Body of pancreas (tissue), 4 donors: ENCODE results near the gene STX2. TPM values are rescaled to one million over a fixed set of nuclear protein-coding genes. Genes with fewer than 3 reads are reported as not detected.
A peak's percentile ranks its signal among the peaks of the same experiment; 100 is the strongest.

Experiments
- ATAC-seq: fragments of 150-250 bp; one replicate; pipeline ENCODE4 v1.9.1; 2016
- DNase-seq, 4 donors: peaks; one replicate each; pipeline ENCODE4 v3.0.0-alpha.2; 2019
- H3K27ac ChIP-seq, 4 donors: fragments of 200-600 bp; sonication (generic); 1 replicate in 3 of 4; 2 replicates in 1 of 4; pipeline versions ENCODE4 v1.5.1 to v1.6.1; 2016 to 2019; ENCODE audit warnings: mild to moderate bottlenecking in 1 of 4, mixed read lengths in 1 of 4, moderate library complexity in 1 of 4
- H3K27me3 ChIP-seq, 2 donors: fragments of 200-600 bp; sonication (generic); one replicate each; pipeline ENCODE4 v1.6.0; 2016; ENCODE audit warnings: mild to moderate bottlenecking in 1 of 2
- H3K36me3 ChIP-seq, 2 donors: fragments of 200-600 bp; sonication (generic); replicated peaks in 1 of 2; 2 replicates each; pipeline ENCODE4 v1.5.1; 2016; ENCODE audit warnings: low read depth in 2 of 2; ENCODE audit not compliant: insufficient read depth in 1 of 2
- H3K4me1 ChIP-seq: fragments of 200-600 bp; sonication (generic); one replicate; pipeline ENCODE4 v1.6.0; 2016
- H3K4me3 ChIP-seq, 2 donors: fragments of 200-600 bp; sonication (generic); 1 replicate in 1 of 2; 2 replicates in 1 of 2; pipeline ENCODE4 v1.5.1; 2016 to 2019
- H3K9me3 ChIP-seq, 3 donors: fragments of 200-600 bp; sonication (generic); 1 replicate in 2 of 3; 2 replicates in 1 of 3; pipeline ENCODE4 v1.5.1; 2016
- CTCF ChIP-seq, 7 experiments: fragments of 450-650 bp in 4 of 7; fragments of 200-600 bp in 3 of 7; sonication (generic) in 3 of 7; IDR thresholded peaks; one replicate each; pipeline ENCODE4 v1.5.1; 2016 to 2019; ENCODE audit warnings: antibody characterized with exemption in 7 of 7
- POLR2A ChIP-seq, 3 donors: fragments of 450-650 bp; IDR thresholded peaks; one replicate each; pipeline ENCODE4 v1.6.1; 2016; ENCODE audit warnings: antibody characterized with exemption in 3 of 3, mild to moderate bottlenecking in 2 of 3
- WGBS, 2 donors: methylation state at CpG; one replicate each; pipeline ENCODE4 v1.1.5; 2017; 5-methylcytosine and 5-hydroxymethylcytosine counted together
- intact Hi-C: fragments of 100-400 bp; cut with DNase I; formaldehyde crosslinking; loops from one replicate; pipeline ENCODE4 v1.15.1; 2023
- total RNA-seq, 2 donors: library from RNA; depleted of rRNA; stranded (reverse); fragments of >200 nt; gene quantifications; one replicate each; pipeline ENCODE4 v1.1.0, GENCODE V29; 2016

The STX2 gene
- total RNA-seq, 2 donors from 2014 or later: 17.1 to 18.8 TPM

DNA sequence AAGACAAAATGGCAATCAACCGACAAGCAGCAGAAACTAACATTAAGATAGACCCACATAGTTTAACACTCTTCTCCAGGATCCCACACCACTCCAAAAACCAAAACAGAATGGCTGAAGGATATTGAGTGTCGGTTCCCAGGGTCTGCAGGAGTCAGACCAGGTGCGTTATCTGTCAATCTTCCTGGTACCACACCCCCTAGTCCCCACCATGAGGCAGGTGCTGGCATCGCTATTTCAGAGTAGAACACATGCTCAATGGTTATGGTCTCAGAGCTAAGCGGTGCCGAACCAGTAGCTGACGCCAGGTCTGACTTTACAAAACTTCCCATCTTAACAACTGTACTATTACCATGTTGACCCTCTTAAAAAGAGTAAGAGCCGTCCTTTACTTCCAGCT lies 10.2 kb downstream of the STX2 start:
- TF ChIP-seq CTCF (IDR thresholded peaks at IDR 0.05) (no peak), POLR2A (IDR thresholded peaks at IDR 0.05) (no peak)
- Histone ChIP-seq H3K4me1 (peaks cover 12% of the 10 kb centered on the region), H3K4me3 (no peak overlapping the region), H3K36me3 (no peaks in the 10 kb centered on the region), H3K27me3 (no peaks in the 10 kb centered on the region), H3K27ac (peak overlapping the region in 1 of 4 donors; percentile 13), H3K9me3 (no peaks in the 10 kb centered on the region)
- no peak for ATAC-seq
- 91% methylated on average over 8 of the region's 8 CpGs for WGBS, 2 donors
- no peak for DNase-seq
- intact Hi-C loops: loop anchor here (10.0 kb wide), 1 partner anchor 46 kb away; the partner anchor contains the start of gene RAN

DNA sequence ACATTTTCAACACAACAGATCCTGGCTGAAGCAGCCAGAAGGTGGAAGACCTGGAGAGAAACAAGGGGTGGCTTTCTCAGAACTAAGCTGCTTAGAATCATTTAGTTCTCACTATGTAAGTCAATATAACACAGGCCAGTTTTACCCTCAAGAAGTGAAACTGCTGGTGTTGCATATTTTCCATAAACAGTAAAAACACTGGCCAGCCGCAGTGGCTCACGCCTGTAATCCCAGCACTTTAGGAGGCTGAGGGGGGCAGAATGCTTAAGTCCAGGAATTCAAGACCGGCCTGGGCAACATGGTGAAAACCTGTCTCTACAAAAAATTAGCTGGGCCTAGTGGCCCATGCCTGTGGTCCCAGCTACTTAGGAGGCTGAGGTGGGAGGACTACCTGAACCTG lies 11.6 kb downstream of the STX2 start:
- H3K4me1 ChIP-seq: peaks cover 12% of the 10 kb centered on the region
- H3K27me3 ChIP-seq: no peaks in the 10 kb centered on the region
- 79 to 90% methylated on average over 3 of the region's 3 CpGs for WGBS, 2 donors
- no peaks in the 10 kb centered on the region for H3K9me3 ChIP-seq
- no peak overlapping the region for H3K4me3 ChIP-seq
- ATAC-seq (no peak), DNase-seq (no peak)
- H3K27ac ChIP-seq: peak overlapping the region in 3 of 4 donors; percentile 7 to 13 (median 12)
- no peaks in the 10 kb centered on the region for H3K36me3 ChIP-seq
- intact Hi-C loops: loop anchor here (10.0 kb wide), 1 partner anchor 47 kb away; the partner anchor contains the start of gene RAN
- TF ChIP-seq POLR2A (IDR thresholded peaks at IDR 0.05) (no peak), CTCF (IDR thresholded peaks at IDR 0.05) (no peak)

DNA sequence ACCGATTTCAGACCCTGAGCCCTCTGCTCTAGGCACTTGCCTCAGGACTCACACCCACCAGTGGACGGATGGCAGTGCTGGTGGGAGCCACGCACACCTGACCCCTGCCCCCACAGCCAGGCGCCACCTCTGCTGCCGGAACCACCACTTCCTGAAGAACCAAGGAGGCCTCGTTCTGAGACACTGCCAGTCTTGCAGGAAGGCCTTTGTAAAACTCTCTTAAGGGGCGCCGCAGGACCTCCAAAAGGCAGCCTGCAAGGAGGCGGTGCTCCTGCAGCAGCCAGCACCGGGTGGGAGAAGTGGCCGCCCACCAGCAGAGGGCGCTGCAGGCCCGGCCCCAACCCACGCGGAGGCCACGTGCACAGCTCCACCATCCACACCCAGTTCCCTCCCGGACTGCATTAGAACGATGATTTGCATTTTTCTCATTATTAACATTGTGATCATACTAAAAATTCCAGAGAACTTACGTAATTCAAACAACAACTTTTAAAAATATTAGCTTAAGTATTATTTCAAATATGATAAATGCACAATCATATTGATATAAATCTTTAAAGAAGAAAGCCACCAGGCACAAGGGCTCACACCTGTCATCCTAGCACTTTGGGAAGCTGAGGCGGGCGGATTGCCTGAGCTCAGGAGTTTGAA lies 12.8 kb downstream of the STX2 start:
- WGBS, 2 donors: 66% methylated on average over 19 to 21 of the region's 21 CpGs
- Histone ChIP-seq H3K4me1 (peaks cover 6% of the 10 kb centered on the region), H3K27me3 (no peaks in the 10 kb centered on the region), H3K27ac (peak overlapping the region in 3 of 4 donors; percentile 40 to 68 (median 60)), H3K9me3 (no peaks in the 10 kb centered on the region), H3K4me3 (no peak overlapping the region), H3K36me3 (no peaks in the 10 kb centered on the region)
- peak; percentile 71 for ATAC-seq
- peak; percentile 37 to 61 (median 45) for DNase-seq
- TF ChIP-seq CTCF (IDR thresholded peaks at IDR 0.05) (peak in 6 of 7 experiments; percentile 35 to 67 (median 51)), POLR2A (IDR thresholded peaks at IDR 0.05) (no peak)
- intact Hi-C loops: loop anchor here (10.0 kb wide), 1 partner anchor 49 kb away; the partner anchor contains the start of gene RAN

DNA sequence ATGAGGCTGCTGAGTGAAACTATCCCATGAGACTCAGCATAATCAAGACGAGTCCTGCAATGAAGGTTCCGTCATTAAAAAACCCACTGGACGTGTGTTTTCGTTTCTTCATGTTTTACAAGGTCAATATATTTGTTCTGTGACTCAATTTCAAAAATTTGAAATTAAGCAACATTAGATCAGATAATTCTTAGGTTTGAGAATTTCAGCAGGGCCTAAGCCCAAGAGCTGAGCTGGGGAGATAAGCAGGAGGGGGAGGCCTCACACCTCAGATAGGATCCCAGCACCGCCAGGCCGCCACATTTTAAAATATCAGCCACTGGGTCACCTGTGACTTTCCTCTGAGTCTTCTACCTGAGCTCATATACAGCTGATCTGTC lies 13.3 kb downstream of the STX2 start:
- H3K36me3 ChIP-seq: no peaks in the 10 kb centered on the region
- H3K4me3 ChIP-seq: no peak overlapping the region
- TF ChIP-seq POLR2A (IDR thresholded peaks at IDR 0.05) (no peak), CTCF (IDR thresholded peaks at IDR 0.05) (no peak)
- no peaks in the 10 kb centered on the region for H3K27me3 ChIP-seq
- no peaks in the 10 kb centered on the region for H3K9me3 ChIP-seq
- ATAC-seq (no peak), DNase-seq (no peak)
- 81 to 88% methylated on average over 6 of the region's 6 CpGs for WGBS, 2 donors
- peaks cover under 1% of the 10 kb centered on the region for H3K4me1 ChIP-seq
- peak overlapping the region in 3 of 4 donors; percentile 40 to 68 (median 60) for H3K27ac ChIP-seq
- intact Hi-C loops: loop anchor here (10.0 kb wide), 1 partner anchor 49 kb away; the partner anchor contains the start of gene RAN
